ENCODE results near the gene ALDH7A1. TPM values are rescaled to one million over a fixed set of nuclear protein-coding genes. Genes with fewer than 3 reads are reported as not detected.
"Not testable (repeated sequence)": the region's sequence is repeated elsewhere in the genome, so short reads cannot be mapped to it uniquely, and the experiment has no call there.

Gene ALDH7A1
- total and polyA plus RNA-seq, 2 donors, result 12.3 to 29.9 TPM

DNA sequence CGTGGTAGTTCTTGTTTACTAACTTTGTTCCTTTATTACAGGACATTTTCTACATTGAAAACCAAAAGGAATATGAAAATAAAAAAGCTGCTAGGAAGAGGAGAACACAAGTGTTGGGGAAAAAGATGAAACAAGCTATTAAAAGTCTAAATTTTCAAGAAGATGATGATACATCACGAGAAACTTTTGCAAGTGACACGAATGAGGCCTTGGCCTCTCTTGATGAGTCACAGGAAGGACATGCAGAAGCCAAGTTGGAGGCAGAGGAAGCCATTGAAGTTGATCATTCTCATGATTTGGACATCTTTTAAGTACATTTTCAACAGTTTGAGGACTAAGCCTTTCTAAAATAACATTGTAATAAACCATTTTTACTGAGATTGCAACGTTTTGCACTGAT, 29.5 kb upstream of the ALDH7A1 start:
- no peaks in the 10 kb centered on the region for H3K9me3 ChIP-seq (ENCODE audit: control insufficient read depth in 2 of 2, insufficient read depth in 1 of 2, low read length in 1 of 2)
- H3K4me1 ChIP-seq (ENCODE audit: control insufficient read depth in 2 of 2, insufficient read depth in 2 of 2, low read length in 2 of 2), result no peaks in the 10 kb centered on the region
- DNase-seq (ENCODE audit: low read depth in 6 of 9, low spot score in 9 of 9), result no peak
- H3K27ac ChIP-seq (ENCODE audit: low read depth in 1 of 2, low read length in 1 of 2), result no peak overlapping the region
- H3K27me3 ChIP-seq (ENCODE audit: control insufficient read depth in 2 of 2, insufficient read depth in 1 of 2, low read length in 1 of 2), result no peaks in the 10 kb centered on the region
- WGBS, result 91% methylated on average over 4 of the region's 4 CpGs
- peaks cover 14 to 24% of the 10 kb centered on the region in 2 donors for H3K36me3 ChIP-seq (ENCODE audit: control insufficient read depth in 2 of 2, insufficient read depth in 2 of 2, low read length in 1 of 2)
- H3K4me3 ChIP-seq (ENCODE audit: low read length in 2 of 2), result no peak overlapping the region

DNA sequence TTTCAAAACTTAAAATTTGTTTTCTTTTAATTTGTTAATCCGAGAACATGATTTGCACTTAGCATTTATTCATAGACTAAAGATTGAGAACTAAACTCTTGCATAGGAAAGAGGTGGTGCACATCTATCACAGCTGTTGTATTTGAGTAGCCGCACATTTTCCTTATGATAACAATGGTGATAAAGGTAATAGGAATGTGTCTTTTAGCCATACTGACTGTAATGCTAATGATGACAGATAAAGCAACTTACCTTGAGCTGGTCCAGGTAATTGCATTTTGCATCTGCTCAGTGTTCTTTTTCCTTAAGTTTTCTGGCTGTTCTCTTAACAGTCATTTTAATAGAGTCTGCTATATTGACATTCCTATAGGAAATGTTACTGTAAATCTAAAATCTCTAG, 24.8 kb upstream of the ALDH7A1 start:
- Histone ChIP-seq H3K4me1 (ENCODE audit: control insufficient read depth in 2 of 2, insufficient read depth in 2 of 2, low read length in 2 of 2) (no peaks in the 10 kb centered on the region), H3K36me3 (ENCODE audit: control insufficient read depth in 2 of 2, insufficient read depth in 2 of 2, low read length in 1 of 2) (peaks cover 23 to 40% of the 10 kb centered on the region in 2 donors)
- 97% methylated on average over 2 of the region's 2 CpGs for WGBS

GRCh38 chr5:126617603-126618002, 22.6 kb upstream of the ALDH7A1 start:
- H3K4me1 ChIP-seq (ENCODE audit: control insufficient read depth in 2 of 2, insufficient read depth in 2 of 2, low read length in 2 of 2); DNase-seq (ENCODE audit: low read depth in 6 of 9, low spot score in 9 of 9); H3K4me3 ChIP-seq (ENCODE audit: low read length in 2 of 2); H3K27ac ChIP-seq (ENCODE audit: low read depth in 1 of 2, low read length in 1 of 2); H3K9me3 ChIP-seq (ENCODE audit: control insufficient read depth in 2 of 2, insufficient read depth in 1 of 2, low read length in 1 of 2); H3K27me3 ChIP-seq (ENCODE audit: control insufficient read depth in 2 of 2, insufficient read depth in 1 of 2, low read length in 1 of 2): not testable (repeated sequence)
- WGBS, result 98% methylated on average over 8 of the region's 8 CpGs
- peaks cover 29 to 32% of the 10 kb centered on the region in 2 donors for H3K36me3 ChIP-seq (ENCODE audit: control insufficient read depth in 2 of 2, insufficient read depth in 2 of 2, low read length in 1 of 2)

More for the DNA sequence above, 24.8 kb upstream of the ALDH7A1 start:
- Histone ChIP-seq H3K9me3 (ENCODE audit: control insufficient read depth in 2 of 2, insufficient read depth in 1 of 2, low read length in 1 of 2) (no peaks in the 10 kb centered on the region), H3K4me3 (ENCODE audit: low read length in 2 of 2) (no peak overlapping the region), H3K27me3 (ENCODE audit: control insufficient read depth in 2 of 2, insufficient read depth in 1 of 2, low read length in 1 of 2) (no peaks in the 10 kb centered on the region), H3K27ac (ENCODE audit: low read depth in 1 of 2, low read length in 1 of 2) (no peak overlapping the region)
- no peak for DNase-seq (ENCODE audit: low read depth in 6 of 9, low spot score in 9 of 9)

GRCh38 chr5:126615286-126615685, 20.3 kb upstream of the ALDH7A1 start:
- H3K36me3 ChIP-seq (ENCODE audit: control insufficient read depth in 2 of 2, insufficient read depth in 2 of 2, low read length in 1 of 2), result peaks cover 36 to 41% of the 10 kb centered on the region in 2 donors
- no peak for DNase-seq (ENCODE audit: low read depth in 6 of 9, low spot score in 9 of 9)
- H3K27me3 ChIP-seq (ENCODE audit: control insufficient read depth in 2 of 2, insufficient read depth in 1 of 2, low read length in 1 of 2), result no peaks in the 10 kb centered on the region
- no peak overlapping the region for H3K27ac ChIP-seq (ENCODE audit: low read depth in 1 of 2, low read length in 1 of 2)
- H3K4me3 ChIP-seq (ENCODE audit: low read length in 2 of 2), result no peak overlapping the region
- H3K9me3 ChIP-seq (ENCODE audit: control insufficient read depth in 2 of 2, insufficient read depth in 1 of 2, low read length in 1 of 2), result no peaks in the 10 kb centered on the region
- 95% methylated on average over 4 of the region's 4 CpGs for WGBS
- H3K4me1 ChIP-seq (ENCODE audit: control insufficient read depth in 2 of 2, insufficient read depth in 2 of 2, low read length in 2 of 2), result no peaks in the 10 kb centered on the region

DNA sequence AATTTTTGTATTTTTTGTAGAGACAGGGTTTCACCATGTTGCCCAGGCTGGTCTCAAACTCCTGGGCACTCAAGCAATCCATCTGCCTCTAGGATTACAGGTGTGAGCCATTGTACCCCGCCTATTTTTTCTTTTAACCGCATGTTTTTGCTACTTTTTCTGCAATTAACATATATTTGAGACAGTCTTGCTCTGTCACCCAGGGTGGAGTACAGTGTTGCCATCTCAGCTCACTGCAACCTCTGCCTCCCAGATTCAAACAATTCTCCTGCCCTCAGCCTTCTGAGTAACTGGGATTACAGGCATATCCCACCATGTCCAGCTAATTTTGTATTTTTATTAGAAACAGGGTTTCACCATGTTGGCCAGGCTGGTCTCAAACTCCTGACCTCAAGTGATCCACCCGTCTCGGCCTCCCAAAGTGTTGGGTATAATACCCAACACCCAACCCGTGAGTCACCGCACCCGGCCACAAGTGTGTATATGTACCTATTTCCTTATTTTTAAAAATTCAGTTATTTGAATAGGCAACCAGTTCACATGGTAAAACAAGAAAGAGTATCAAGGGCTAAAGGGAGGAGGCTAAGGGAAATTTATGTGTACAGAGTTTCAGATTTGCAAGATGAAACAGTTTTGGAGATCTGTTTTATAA, 19.0 kb upstream of the ALDH7A1 start:
- H3K27me3 ChIP-seq (ENCODE audit: control insufficient read depth in 2 of 2, insufficient read depth in 1 of 2, low read length in 1 of 2), result no peaks in the 10 kb centered on the region
- no peak overlapping the region for H3K4me3 ChIP-seq (ENCODE audit: low read length in 2 of 2)
- no peaks in the 10 kb centered on the region for H3K4me1 ChIP-seq (ENCODE audit: control insufficient read depth in 2 of 2, insufficient read depth in 2 of 2, low read length in 2 of 2)
- 91% methylated on average over 7 of the region's 7 CpGs for WGBS
- no peak for DNase-seq (ENCODE audit: low read depth in 6 of 9, low spot score in 9 of 9)
- H3K27ac ChIP-seq (ENCODE audit: low read depth in 1 of 2, low read length in 1 of 2), result no peak overlapping the region
- no peaks in the 10 kb centered on the region for H3K9me3 ChIP-seq (ENCODE audit: control insufficient read depth in 2 of 2, insufficient read depth in 1 of 2, low read length in 1 of 2)
- H3K36me3 ChIP-seq (ENCODE audit: control insufficient read depth in 2 of 2, insufficient read depth in 2 of 2, low read length in 1 of 2), result peaks cover 39 to 46% of the 10 kb centered on the region in 2 donors

GRCh38 chr5:126610616-126611015, 15.6 kb upstream of the ALDH7A1 start:
- peaks cover 26 to 53% of the 10 kb centered on the region in 2 donors for H3K36me3 ChIP-seq (ENCODE audit: control insufficient read depth in 2 of 2, insufficient read depth in 2 of 2, low read length in 1 of 2)
- H3K27ac ChIP-seq (ENCODE audit: low read depth in 1 of 2, low read length in 1 of 2), result no peak overlapping the region
- H3K27me3 ChIP-seq (ENCODE audit: control insufficient read depth in 2 of 2, insufficient read depth in 1 of 2, low read length in 1 of 2), result no peaks in the 10 kb centered on the region
- H3K4me1 ChIP-seq (ENCODE audit: control insufficient read depth in 2 of 2, insufficient read depth in 2 of 2, low read length in 2 of 2), result no peaks in the 10 kb centered on the region
- H3K9me3 ChIP-seq (ENCODE audit: control insufficient read depth in 2 of 2, insufficient read depth in 1 of 2, low read length in 1 of 2), result no peaks in the 10 kb centered on the region
- no peak overlapping the region for H3K4me3 ChIP-seq (ENCODE audit: low read length in 2 of 2)
- DNase-seq (ENCODE audit: low read depth in 6 of 9, low spot score in 9 of 9), result no peak
- WGBS, result 97% methylated on average over 6 of the region's 6 CpGs

- peaks cover 29 to 56% of the 10 kb centered on the region in 2 donors for H3K36me3 ChIP-seq (ENCODE audit: control insufficient read depth in 2 of 2, insufficient read depth in 2 of 2, low read length in 1 of 2)
Observed at GRCh38 chr5:126610160-126610559, 15.1 kb upstream of the ALDH7A1 start.

DNA sequence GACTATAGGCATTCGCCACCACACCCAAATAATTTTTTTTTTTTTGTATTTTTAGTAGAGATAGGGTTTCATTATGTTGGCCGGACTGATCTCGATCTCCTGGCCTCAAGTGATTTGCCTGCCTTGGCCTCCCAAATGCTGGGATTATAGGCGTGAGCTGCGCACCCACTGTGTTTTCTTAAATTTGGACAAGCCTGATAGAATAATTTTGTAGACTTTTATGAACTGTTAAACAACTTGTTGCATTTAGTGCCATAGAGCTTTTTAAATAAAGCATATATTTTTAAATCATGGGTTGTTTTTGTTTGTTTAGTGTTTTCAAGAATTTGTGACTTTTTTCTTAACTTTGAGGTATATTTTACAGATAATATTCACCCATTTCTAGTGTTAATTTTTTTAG, 10.5 kb upstream of the ALDH7A1 start:
- 96% methylated on average over 5 of the region's 5 CpGs for WGBS
- no peak for DNase-seq (ENCODE audit: low read depth in 6 of 9, low spot score in 9 of 9)
- H3K4me3 ChIP-seq (ENCODE audit: low read length in 2 of 2), result no peak overlapping the region
- no peak overlapping the region for H3K27ac ChIP-seq (ENCODE audit: low read depth in 1 of 2, low read length in 1 of 2)
- peaks cover 0 to under 1% of the 10 kb centered on the region in 2 donors for H3K9me3 ChIP-seq (ENCODE audit: control insufficient read depth in 2 of 2, insufficient read depth in 1 of 2, low read length in 1 of 2)
- H3K27me3 ChIP-seq (ENCODE audit: control insufficient read depth in 2 of 2, insufficient read depth in 1 of 2, low read length in 1 of 2), result no peaks in the 10 kb centered on the region
- peaks cover 24 to 56% of the 10 kb centered on the region in 2 donors for H3K36me3 ChIP-seq (ENCODE audit: control insufficient read depth in 2 of 2, insufficient read depth in 2 of 2, low read length in 1 of 2)
- H3K4me1 ChIP-seq (ENCODE audit: control insufficient read depth in 2 of 2, insufficient read depth in 2 of 2, low read length in 2 of 2), result peaks cover 2 to 14% of the 10 kb centered on the region in 2 donors

More at GRCh38 chr5:126610160-126610559, 15.1 kb upstream of the ALDH7A1 start:
- 96% methylated on average over 2 of the region's 2 CpGs for WGBS
- Histone ChIP-seq H3K9me3 (ENCODE audit: control insufficient read depth in 2 of 2, insufficient read depth in 1 of 2, low read length in 1 of 2) (no peaks in the 10 kb centered on the region), H3K27me3 (ENCODE audit: control insufficient read depth in 2 of 2, insufficient read depth in 1 of 2, low read length in 1 of 2) (no peaks in the 10 kb centered on the region), H3K27ac (ENCODE audit: low read depth in 1 of 2, low read length in 1 of 2) (no peak overlapping the region), H3K4me3 (ENCODE audit: low read length in 2 of 2) (no peak overlapping the region), H3K4me1 (ENCODE audit: control insufficient read depth in 2 of 2, insufficient read depth in 2 of 2, low read length in 2 of 2) (peaks cover under 1 to 2% of the 10 kb centered on the region in 2 donors)
- DNase-seq (ENCODE audit: low read depth in 6 of 9, low spot score in 9 of 9), result no peak

DNA sequence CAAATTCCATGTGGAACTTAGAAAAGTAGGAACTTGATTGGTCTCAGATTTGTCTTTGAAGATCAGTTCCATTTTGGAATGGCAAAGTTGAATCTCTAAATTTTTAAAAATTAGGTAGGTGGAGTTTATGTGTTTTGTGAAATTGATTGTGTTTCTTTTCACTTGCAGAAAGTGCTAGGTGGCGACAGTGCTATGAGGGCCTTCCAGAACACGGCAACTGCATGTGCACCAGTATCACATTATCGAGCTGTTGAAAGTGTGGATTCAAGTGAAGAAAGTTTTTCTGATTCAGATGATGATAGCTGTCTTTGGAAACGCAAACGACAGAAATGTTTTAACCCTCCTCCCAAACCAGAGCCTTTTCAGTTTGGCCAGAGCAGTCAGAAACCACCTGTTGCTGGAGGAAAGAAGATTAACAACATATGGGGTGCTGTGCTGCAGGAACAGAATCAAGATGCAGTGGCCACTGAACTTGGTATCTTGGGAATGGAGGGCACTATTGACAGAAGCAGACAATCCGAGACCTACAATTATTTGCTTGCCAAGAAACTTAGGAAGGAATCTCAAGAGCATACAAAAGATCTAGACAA, 8.5 kb upstream of the ALDH7A1 start:
- Histone ChIP-seq H3K27ac (ENCODE audit: low read depth in 1 of 2, low read length in 1 of 2) (no peak overlapping the region), H3K4me1 (ENCODE audit: control insufficient read depth in 2 of 2, insufficient read depth in 2 of 2, low read length in 2 of 2) (peaks cover 2 to 17% of the 10 kb centered on the region in 2 donors), H3K9me3 (ENCODE audit: control insufficient read depth in 2 of 2, insufficient read depth in 1 of 2, low read length in 1 of 2) (peaks cover 0 to 5% of the 10 kb centered on the region in 2 donors), H3K4me3 (ENCODE audit: low read length in 2 of 2) (no peak overlapping the region), H3K36me3 (ENCODE audit: control insufficient read depth in 2 of 2, insufficient read depth in 2 of 2, low read length in 1 of 2) (peaks cover 19 to 42% of the 10 kb centered on the region in 2 donors), H3K27me3 (ENCODE audit: control insufficient read depth in 2 of 2, insufficient read depth in 1 of 2, low read length in 1 of 2) (no peaks in the 10 kb centered on the region)
- 87% methylated on average over 6 of the region's 6 CpGs for WGBS
- DNase-seq (ENCODE audit: low read depth in 6 of 9, low spot score in 9 of 9), result no peak
